HG03139 (cell line): ENCODE data around the gene ALOX15.
"Not testable (repeated sequence)": the region's sequence is repeated elsewhere in the genome, so short reads cannot be mapped to it uniquely, and the experiment has no call there.

Experiments used
- ATAC-seq: cut with Tn5 transposase; IDR thresholded peaks from one replicate; pipeline ENCODE4 v1.9.1; 2021; ENCODE audit not compliant: unreplicated experiment

ALOX15 gene

DNA sequence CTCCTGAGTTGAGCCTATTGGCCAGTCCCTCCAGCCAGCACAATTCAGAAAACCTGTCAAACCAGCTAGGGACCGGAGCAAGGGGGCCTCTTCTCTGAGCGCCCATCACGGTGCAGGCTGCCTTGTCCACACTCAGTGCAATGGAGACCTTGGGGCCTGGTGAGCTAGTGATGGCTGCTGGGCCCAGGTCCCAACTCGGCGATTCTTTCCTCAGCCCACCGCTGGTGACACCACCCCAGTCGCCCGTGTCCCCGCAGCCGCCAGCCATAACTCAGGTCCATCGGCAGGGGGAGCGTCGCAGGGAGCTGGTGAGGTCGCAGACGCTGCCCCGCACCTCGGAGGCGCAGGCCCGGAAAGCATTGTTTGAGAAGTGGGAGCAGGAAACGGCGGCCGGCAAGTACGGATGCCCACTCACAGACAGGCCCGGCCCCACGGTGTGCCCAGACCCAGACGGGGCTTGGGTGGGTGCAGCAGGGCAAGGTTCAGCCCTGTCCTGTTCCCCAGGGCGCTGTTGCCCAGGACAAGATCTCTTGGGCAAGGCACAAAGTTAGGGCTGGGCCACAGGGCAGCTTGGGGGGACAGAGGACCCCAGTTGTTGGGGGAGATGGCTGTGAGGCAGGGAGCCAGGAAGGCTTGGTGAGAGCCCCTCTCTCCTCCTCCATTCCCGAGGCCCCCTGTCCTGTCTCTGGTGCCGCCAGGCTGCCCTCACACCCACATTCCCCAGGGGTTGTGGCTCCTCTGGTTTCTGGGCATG lies 46.4 kb downstream of the ALOX15 start:
- no peak for ATAC-seq

- no peak for ATAC-seq
These were observed 47.1 kb downstream of the ALOX15 start for GRCh38 chr17:4594406-4594805.

DNA sequence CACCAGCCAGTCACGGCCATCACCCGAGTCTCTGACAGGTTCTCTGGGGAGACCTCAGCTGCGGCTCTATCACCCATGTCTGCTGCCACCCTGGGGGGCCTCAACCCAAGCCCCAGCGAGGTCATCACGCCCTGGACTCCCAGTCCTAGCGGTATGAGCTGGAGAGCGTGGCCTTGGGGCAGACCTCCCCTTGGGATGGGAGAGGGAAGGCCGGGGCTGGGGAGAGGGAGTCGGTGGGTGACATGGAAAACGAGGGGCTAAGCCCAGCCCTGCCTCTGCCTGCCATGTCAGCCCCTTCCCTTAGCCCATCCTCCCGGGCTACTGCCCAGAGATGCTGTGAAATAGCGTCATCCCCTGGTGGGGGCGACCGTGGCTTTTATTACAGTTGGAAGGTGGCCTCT lies 48.5 kb downstream of the ALOX15 start:
- ATAC-seq: no peak

DNA sequence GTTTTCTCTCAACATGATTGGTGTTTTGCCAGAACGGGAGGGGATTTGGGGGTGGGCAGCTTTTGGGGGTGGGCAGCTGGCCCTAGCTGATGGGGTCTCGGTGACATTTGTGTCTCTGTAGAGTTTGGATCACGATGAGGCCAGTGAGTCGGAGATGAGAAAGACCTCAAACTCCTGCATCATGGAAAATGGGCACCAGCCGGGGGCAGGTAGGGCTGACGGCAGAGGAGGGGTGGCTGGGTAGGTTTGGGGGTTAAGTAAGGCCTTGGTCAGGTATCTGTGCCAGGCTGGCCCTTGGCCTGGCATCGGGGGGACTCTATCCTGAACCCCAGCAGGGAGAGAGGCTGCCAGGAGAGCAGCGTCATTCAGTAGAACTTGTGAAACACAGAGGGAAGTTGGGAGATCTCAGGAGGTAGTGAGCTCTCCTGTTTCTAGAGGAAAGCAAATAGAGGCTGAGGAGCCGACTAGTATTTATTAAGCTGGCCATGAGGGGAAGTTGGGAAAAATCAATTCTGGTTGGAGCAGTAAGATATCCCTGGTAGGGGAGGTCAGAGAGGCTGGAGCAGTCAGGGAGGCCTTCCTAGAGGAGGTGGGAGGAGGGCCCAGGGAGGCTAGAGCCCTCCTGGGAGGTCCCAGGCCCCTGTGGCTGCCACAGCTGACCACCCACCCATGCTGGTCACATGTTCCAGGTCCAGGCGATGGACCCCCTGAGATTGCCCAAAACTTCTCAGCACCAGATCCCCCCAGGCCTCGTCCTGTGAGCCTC lies 49.1 kb downstream of the ALOX15 start:
- ATAC-seq: no peak

DNA sequence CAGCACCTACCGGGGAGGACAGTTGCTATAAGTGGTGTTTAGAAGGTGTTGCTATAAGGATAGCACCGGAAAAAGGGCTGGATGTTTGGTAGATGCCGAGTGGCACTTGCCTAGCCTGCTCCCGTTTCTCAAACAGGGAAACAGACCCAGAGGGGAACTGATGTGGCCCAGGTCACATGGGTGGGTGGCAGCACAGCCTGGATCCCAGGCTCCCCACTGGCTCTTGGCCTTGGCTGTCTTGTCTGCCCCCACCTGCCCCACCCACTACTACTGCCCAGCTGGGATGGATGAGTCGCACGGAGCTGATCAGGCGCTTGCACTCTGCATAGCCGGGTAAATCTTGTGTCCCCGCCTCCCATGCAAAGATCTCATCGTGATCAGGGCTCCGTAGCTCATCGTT lies 49.9 kb downstream of the ALOX15 start:
- ATAC-seq: no peak

GRCh38 chr17:4590981-4591453 lies 50.5 kb downstream of the ALOX15 start:
- no peak for ATAC-seq

- ATAC-seq: not testable (repeated sequence)
These were observed 51.4 kb downstream of the ALOX15 start for GRCh38 chr17:4590042-4590441.

GRCh38 chr17:4588898-4589625 lies 52.4 kb downstream of the ALOX15 start:
- no peak for ATAC-seq

- no peak for ATAC-seq
These were observed 53.1 kb downstream of the ALOX15 start for GRCh38 chr17:4588391-4588790.

DNA sequence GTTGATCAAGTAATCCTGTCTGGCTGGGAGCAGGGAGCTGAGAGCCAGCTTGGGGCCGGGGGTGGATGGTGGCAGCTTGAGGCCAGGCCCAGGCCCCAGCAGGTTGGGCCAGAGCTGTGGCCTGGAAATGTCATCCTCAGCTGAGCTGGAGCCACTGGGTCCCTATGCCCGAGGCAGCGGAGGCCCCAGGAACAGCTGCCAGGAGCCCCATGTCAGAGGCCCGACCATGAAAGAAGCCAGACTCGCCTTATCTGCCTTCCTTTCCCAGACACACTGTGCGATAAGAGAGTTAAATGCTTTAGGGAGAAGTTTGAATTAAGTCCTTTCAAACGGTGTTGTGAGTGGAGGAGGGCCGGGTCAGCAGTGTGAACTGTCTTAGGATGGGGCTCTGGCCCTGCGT lies 53.7 kb downstream of the ALOX15 start:
- ATAC-seq: no peak

GRCh38 chr17:4587195-4587594 lies 54.3 kb downstream of the ALOX15 start:
- no peak for ATAC-seq

- no peak for ATAC-seq
These were observed 55.4 kb downstream of the ALOX15 start for GRCh38 chr17:4586043-4586442.

DNA sequence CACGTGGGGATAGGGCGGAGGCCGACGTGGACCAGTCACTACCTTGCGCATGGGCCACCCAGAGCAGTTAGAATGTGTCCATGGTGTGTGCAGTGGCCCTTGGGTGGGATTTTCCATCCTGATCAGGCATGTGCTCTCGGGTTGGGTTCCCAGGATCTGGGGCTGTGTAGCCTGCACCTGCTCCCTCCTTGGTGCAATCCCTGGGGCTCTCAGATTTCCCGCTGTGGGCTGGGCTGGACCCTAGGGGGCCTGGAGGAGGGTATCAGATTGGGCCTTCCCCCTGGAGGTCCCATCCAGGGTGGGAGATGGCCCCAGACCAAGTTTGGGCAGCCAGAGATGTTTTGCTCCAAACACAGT lies 55.9 kb downstream of the ALOX15 start:
- ATAC-seq: no peak

- no peak for ATAC-seq
These were observed 56.4 kb downstream of the ALOX15 start for GRCh38 chr17:4584917-4585637.

- ATAC-seq: no peak
These were observed 57.2 kb downstream of the ALOX15 start, which contains the start of gene SMTNL2 for GRCh38 chr17:4584101-4584916. Gene SMTNL2 (plus strand): TSS chr17:4584529. CDS start chr17:4584606, 77 bp downstream.

DNA sequence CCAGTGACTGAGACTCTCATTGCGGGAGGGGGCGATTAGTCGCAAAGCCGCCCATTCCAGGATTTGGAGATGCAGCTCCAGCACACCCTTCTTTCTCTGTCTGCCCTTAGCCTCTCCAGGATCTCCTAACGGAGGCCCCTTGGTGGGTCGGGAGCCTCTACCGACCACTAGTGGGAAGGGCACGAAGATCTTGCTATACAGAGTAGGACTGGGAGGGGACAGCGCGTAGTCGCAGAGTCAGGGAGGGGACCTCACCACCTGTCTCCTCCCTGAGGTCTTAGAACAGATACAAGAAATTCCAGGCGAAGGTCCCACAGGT lies 57.7 kb downstream of the ALOX15 start:
- ATAC-seq: no peak

DNA sequence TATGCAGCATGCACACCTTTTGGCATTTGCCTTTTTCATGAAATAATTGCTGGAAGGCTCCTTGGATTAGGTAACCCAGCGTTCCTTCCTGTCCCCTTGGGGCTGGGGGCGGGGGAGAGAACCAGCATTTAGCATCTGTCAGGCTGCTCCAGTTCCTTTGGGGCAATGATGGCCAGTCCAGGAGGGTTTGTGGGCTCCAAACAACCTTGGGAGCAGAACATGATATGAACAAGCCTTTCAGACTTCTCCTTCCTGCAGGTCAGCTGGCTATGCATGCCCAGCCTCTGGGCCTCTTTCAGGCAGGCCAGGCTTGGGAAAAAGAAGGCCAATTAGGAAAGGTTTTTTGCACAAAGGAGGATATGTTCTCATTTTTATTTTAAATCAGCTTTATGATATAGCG lies 58.3 kb downstream of the ALOX15 start:
- no peak for ATAC-seq

- ATAC-seq: no peak
These were observed 58.8 kb downstream of the ALOX15 start for GRCh38 chr17:4582691-4583090.

DNA sequence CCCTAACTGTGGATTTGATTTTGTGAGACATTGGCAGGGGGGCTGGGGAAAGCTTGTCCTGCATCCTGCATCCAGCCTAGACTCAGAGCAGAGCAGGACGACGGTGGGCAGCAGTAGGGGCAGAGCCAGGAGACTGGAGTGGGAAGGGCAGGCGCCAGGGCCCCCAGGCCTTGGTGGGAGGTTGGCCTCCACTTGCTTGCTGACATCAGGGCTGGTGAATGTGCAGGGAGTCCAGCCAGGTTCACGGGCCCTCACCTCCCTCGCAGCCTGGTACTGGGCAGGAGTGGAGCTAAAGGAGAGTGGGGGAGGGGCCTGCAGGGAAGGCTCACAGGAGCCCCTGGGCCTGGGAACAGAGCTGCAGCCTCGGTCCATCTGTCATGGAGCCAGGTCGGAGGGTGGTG lies 59.4 kb downstream of the ALOX15 start:
- ATAC-seq: no peak
